ENCODE data around the gene MMP27. TPM values are rescaled to one million over a fixed set of nuclear protein-coding genes. Genes with fewer than 3 reads are reported as not detected.

Gene MMP27
- total RNA-seq, 1 experiment from 2014 or later, result not detected

DNA sequence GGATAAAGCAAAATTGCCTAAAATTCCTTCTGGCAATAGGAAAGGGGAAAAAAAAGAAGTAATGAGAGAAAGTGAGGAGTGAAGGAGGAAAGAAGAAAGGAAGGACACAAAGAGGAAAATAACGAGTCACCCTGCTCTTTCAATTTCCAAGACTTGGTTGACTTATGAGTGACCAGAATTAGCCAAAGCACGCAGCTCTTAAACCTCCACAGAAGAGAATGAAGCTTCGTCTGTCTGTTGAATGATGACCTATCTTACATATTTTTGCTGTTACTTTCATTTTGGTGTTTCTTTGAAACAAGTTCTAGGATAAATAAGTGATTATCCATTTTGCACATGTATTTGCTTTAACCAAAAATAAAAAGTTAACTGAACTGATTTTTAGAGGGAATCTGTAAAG, 728 bp downstream of the MMP27 start:
- no peak for DNase-seq (ENCODE audit: low read depth)

DNA sequence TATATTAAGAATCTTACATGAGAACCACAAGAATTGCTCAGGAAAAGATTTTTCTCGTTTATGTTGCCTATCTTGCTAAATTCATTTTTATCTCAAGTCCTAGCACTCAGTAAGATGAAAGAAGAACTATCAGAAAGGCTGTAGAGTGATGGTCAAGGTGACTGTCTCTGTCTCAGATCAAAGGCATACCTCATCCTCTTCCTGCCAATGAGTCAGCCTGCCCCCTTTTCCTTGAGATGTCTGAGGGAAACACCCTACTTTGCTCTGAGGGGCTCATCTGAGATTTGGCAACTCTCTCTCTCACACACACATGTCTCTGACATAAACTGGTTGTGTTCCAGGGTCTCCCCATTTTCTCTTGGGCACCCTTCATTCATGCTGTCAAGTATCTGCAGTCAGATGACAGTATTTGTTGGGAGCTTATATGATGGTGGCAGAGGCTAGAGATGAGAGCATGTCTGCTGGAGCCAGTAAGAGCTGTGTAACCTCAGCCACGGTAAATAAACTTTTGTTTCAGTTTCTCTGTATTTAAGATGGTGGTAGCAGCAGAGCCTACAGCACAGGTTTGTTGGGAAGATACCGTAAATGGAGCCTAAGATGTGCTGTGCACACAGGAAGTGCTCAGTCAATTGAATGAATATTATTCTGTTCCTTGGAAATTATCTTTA, 1.6 kb downstream of the MMP27 start:
- no peak for DNase-seq (ENCODE audit: low read depth)

DNA sequence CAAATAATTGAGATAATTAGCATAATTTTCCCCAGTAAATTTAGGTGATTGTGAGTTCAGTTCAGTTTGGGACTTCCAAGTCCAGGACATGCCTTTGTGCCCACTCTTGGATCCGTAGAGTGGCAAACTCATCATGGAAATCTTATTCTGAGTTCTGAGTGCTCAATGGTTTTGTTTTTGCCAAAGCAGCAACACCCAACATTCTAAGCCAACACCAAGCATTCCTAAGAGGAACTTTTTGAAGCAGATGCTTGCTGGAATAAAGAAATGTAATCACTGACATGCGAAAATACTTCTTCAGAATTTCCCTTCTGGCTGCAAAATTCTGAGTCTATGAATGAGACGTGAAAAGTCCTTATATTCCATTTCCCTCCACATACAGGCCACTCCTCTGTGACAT, 10.4 kb downstream of the MMP27 start:
- DNase-seq (ENCODE audit: low read depth), result no peak

DNA sequence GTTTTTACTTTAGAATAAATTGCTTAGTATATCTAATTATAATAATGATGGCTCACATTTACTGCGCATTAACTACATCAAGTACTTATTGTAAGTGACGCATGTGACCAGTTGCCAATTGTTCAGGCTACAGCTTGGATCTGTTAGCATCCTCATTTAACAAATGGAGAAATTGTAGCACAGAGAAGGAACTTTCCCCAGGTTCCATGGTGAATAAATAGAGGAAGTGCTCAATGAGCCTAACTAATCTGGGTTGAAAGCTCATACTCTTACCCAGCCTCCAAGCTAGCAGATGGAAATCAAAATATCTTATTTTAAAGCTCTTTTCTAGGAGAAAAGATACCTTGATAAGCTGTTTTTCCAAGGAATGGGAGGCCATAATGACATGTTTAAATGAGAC, 19.8 kb downstream of the MMP27 start:
- no peak for DNase-seq (ENCODE audit: low read depth)

DNA sequence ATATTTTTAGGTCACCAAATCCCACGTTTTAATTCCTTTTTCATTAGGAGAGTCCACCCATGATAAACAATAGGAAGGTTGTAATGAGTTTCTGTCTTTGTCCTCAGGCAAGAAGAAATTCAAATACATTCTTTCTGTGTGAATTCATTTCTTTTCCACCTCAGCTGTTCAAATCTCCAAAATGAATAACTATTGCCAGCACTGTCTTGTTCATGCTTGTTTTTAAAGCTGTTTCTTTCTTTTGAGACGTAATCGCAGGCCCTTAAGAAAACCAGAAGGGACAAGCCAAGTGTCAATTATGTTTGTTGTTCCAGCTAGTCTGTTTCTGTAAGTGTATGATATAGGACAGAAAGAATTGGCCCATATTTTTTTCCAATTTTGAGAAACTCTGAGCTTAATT, 20.2 kb downstream of the MMP27 start:
- no peak for DNase-seq (ENCODE audit: low read depth)

DNA sequence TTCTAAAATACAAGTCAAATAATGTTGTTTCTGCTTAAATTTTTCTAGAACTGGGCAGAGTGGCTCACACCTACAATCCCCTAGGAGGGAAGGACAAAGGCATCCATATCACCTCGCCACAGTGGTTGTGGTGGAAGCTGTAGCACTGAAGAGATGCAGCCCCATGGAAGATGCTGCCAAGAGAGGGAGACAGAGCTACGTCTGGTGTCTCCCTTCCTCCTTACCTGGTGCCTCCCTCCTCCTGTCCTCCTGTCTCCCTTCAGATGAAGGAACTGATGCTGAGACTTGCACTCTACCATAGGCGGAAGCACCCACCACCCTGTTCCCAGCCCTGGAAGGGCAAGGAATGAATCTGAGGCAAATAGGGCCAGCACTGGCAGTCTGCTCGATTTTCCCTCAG, 22.3 kb downstream of the MMP27 start:
- DNase-seq (ENCODE audit: low read depth), result no peak

DNA sequence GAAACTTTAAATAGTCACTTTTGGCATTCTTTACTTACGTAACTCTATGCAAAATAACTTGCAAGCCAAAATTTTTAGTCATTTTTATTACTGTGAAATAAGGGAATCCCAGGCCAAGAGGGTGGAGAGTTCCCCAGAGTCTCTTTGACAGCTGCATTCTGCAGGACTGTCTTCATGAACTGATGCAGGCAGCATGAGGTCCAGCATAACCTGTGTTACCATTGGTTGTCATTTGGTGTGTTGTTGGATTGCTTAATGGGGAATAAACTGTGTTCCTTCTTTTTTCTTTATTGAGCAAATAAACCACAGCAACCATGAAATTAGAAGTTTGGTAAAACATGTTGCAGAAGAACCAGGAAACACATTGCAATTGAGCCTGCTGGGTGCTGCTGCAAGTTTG, 24.6 kb downstream of the MMP27 start:
- DNase-seq (ENCODE audit: low read depth), result peak; percentile 65

DNA sequence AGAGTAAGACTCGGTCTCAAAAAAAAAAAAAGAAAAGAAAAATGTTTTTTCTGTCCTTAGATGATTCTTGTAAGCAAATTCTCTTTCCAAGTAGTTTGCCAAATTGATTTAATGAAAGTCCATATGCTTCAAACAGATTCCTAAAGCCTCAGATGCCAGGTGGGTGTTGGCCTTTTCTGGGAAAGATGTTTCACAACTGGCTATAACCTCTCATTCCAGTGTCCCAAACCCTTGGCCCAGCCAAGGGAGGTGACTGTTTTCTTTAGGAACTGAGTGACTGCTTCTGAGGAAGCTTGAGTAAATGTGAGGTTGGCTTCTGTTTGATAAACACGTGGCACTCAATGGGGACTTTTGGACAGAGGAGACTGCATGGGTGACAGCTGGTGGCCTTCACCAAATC, 27.5 kb downstream of the MMP27 start:
- no peak for DNase-seq (ENCODE audit: low read depth)

DNA sequence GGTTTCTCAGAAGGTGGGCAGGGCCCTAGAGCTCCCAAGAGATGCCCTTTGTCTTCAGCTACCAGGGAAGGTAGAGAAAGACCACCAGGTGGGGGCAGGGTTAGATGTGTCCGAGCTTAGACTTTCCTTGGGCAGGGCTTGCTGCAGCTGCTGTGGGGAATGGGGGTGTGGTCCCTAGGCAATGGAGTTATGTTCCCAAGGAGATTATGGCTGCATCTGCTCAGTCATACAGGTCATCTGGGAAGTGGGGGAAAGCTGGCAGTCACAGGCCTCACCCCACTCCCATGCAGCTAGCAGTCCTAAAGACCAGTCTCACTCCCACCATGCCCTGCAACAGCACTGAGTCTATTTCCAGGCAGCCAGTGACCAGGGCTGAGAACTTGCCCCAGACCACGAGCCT, 29.5 kb downstream of the MMP27 start:
- DNase-seq (ENCODE audit: low read depth), result peak; percentile 7

DNA sequence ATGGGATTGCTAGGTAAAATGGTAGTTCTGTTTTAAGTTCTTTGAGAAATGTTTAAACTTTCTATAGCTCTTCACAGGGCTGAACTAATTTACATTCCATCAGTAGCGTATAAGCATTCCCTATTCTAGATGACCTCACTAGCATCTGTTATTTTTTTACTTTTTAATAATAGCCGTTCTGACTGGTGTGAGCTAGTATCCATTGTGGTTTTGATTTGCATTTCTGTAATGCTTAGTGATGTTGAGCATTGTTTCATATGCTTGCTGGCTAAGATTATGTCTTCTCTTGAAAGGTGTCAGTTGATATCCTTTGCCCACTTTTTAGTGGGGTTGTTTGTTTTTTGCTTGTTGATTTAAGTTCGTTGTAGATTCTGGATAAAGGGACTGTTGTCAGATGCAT, 35.9 kb downstream of the MMP27 start:
- peak; percentile 3 for DNase-seq (ENCODE audit: low read depth)

DNA sequence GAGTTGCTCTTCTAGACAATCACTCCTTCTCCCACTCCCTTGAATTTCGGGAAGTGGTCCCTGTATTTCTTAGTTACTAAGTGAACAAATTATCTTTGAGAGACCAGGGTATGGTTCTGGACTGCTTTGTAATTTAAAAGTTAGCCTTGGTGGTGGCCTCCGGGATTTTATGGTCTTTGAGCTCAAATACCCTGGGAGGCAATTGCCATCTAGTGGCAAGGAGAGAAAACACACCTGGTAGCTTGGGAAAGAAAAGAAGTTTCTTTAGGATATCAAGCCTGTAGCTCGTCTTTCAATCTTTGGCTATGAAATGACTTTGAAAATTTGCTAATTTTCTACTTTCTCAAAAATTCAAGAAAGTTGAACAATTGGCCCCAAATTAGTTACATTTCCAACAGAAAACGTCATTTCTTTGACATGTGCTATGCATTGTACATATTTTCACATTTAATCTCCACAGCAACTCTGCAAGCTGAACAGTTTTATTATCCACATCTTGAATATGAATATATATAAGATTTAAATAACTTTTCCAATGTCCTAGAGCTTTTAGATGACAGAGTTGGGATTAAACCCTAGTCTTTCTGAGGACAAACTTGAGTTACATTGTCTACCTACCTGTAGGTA, 39.1 kb downstream of the MMP27 start:
- DNase-seq (ENCODE audit: low read depth), result peak; percentile 49

DNA sequence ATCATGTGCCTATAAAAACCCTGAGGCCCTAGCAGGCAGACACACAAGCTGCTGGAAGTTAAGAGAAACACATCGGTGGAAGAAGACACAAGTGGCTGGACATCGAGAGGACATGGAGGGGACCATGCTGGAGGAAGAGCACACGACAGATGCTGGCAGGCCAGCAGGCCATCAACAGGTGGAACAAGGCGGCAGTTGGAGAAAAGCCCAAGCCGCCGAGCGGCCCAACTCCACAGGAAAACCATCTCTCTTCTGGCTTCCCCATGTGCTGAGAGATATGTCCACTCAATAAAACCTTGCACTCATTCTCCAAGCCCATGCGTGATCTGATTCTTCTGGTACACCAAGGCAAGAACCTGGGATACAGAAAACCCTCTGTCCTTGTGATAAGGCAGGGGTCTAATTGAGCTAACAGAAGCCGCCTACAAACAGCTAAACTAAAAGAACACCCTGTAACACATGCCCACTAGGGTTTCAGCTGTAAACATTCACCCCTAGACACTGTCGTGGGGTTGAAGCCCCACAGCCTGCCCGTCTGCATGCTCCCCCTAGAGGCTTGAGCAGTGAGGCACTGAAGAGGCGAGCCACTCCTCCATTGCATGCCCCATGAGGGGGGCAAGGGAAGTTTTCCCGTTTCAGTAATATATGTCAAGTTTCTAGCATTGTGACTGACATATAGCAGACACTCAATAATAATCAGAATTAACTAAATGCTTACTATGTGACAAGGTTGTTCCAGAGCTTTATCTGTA, 41.4 kb downstream of the MMP27 start:
- DNase-seq (ENCODE audit: low read depth), result peak; percentile 7

DNA sequence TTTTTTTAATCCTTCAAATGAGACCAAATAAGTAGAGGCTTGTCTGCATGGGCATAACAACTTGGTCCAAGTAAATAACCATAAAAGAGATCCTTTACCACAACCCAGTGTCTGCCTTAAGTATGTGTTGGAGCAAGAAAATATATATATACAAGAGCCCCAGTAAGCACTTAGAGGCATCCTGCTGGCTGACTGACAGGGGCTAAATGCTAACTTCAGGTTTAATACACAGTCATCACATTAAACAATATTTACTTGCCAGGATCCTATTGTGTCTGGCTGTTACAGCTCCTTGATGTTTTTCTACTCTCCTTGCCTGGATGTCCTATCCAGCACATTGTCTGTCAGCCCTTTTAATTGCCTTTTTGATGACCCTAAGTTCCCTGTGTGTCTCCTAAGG, 43.0 kb downstream of the MMP27 start:
- no peak for DNase-seq (ENCODE audit: low read depth)

DNA sequence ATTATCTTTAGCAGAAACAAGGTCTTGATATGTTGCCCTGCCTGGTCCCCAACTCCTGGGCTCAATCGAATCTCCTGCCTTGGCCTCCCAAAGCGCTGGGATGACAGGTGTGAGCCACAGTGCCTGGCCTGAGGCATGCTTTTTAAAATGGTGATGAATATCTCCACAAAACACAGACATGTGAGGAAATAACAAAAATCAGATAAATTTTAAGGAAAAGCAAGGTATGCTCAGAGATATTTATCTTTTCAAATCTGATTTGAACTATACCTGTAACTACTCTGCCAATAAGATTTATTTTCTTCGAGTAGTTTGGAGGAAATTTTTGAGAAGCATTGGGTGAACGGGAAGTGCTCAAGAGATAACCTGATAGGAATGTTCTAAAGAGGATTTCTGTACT, 44.5 kb downstream of the MMP27 start:
- no peak for DNase-seq (ENCODE audit: low read depth)

DNA sequence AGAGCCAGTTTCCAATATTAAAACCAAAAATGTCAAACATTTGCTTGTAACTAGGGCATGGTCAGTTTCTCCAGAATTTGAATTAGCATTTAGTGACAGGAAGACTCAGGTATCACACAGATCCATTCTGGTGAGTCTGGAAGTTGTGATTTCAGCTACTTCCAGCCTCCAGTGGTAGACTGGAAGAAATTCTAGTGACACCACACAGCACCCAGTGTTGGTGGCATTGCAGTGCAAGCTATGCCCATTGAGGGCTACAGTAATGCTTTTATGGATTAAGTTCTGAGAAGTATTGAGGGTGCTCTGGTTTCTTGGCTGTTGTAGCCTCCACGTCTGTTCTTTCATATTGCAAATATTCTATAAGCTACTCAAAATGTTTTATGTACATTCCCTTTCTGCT, 49.0 kb downstream of the MMP27 start:
- no peak for DNase-seq (ENCODE audit: low read depth)

DNA sequence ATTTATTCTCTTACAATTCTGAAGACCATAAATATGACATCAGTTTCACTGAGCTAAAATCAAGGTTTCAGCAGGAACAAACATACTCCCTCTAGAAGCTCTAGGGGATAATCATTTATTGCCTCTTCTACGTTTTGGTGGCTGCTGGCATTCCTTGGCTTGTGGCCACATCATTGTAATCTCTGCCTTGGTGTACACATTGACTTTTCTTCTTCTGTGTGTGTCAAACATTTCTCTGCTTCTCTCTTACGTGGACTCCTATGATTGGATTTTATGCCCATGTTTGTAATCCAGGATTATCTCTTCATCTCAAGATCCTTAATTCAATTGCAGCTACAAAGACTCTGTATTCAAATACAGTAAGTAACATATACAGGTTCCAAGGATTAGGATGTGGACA, 50.0 kb downstream of the MMP27 start:
- no peak for DNase-seq (ENCODE audit: low read depth)

DNA sequence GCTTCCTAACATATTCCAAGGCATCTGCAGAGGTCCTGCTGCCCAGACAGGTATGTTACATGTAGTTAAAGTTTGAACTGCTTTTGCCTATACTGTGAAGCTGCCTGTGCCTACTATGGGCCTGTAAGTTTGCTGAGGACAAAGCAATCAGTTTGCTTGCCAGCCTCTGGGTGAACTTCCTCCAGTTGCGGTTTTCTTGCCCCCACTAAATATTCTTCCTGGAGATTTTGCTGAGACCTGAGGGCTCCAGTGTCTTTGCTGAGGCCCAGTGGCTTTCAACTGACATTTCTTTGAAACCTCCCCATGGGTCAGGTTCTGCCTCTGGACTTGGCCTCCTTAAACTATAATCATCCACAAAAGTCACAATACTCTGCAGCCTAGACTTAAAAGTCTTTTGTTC, 50.8 kb downstream of the MMP27 start:
- no peak for DNase-seq (ENCODE audit: low read depth)

DNA sequence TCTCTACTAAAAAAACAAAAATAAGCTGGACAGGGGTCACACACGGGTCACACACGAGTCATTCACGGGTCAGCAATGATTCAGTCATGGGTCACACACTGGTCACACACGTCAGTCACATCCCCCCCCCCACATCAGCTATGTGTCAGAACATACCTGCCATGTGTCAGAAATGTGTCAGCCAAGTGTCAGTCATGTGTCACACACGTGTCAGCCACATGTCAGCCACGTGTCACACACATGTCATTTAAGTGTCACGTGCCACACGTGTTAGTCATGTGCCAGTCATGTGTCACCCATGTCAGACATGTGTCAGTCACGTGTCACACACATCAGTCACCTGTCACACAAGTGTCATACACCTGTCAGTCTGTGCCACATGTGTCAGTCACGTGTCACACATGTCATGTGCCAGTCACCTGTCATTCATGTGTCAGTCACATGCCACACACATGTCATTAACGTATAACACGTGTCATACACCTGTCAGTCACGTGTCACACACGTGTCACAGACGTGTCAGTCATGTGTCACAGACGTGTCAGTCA, 51.8 kb downstream of the MMP27 start:
- peak; percentile 21 for DNase-seq (ENCODE audit: low read depth)

DNA sequence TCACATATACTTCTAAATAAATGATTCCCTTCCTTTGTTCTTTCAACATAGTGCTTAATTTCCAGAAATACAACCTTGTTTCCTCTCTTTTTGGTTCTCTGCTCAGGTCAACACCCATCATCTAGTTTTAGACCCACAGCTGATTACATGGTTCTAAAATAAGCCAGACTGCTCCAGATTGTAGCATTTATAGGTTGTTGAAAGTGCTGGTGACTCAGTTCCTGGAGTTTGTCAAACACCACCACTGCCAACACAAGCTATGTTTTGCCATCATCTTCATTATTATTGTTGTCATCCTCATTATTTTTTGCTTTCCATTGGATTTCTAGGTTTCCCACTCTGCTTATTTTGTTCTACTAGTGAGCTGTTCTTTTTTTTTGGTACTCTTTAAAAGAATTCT, 58.1 kb downstream of the MMP27 start:
- DNase-seq (ENCODE audit: low read depth), result no peak

DNA sequence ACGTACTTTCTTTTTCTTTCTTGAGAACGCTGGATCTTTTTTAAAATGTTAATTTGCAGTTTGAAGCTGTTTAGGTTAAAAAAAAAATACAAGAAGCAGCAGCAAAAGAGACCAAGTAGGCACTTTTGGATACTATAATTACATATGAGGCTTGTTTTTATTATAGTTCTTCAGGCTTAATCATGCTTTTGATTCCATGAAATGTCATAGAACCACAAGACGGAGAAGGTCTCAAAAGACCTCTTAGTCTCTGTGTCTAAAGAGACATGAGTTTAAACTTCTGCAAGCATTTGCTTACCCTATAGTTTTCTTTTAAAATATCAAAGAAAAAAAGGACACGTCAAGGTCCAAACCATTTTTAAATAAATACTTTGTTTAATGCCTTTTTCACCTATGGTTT, 61.6 kb downstream of the MMP27 start:
- no peak for DNase-seq (ENCODE audit: low read depth)

Data from LHCN-M2 (cell line).